Measurements from ENCODE around the gene KIF24.
"Not testable (repeated sequence)": the region's sequence is repeated elsewhere in the genome, so short reads cannot be mapped to it uniquely, and the experiment has no call there.

Gene KIF24

DNA sequence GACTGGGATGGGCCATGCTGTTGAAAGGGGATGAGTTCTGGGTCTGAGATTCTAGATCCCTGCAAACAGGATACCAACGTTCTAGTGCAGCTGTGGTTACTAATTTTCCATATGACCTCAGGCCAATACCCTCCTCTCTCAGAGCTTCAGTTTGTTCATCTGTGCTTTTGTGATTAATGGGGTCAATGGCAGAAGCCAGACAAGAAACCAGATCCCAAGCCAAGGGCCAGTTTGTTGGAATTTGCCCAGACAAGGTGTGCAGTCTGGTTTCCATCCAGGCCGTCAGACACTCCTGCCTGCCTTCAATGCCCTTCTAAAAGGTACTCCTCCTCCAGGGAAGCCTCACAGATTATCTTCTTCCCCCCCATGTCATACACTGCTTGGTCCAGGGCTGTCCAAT, 36.2 kb upstream of the KIF24 start:
- DNase-seq: no peak

DNA sequence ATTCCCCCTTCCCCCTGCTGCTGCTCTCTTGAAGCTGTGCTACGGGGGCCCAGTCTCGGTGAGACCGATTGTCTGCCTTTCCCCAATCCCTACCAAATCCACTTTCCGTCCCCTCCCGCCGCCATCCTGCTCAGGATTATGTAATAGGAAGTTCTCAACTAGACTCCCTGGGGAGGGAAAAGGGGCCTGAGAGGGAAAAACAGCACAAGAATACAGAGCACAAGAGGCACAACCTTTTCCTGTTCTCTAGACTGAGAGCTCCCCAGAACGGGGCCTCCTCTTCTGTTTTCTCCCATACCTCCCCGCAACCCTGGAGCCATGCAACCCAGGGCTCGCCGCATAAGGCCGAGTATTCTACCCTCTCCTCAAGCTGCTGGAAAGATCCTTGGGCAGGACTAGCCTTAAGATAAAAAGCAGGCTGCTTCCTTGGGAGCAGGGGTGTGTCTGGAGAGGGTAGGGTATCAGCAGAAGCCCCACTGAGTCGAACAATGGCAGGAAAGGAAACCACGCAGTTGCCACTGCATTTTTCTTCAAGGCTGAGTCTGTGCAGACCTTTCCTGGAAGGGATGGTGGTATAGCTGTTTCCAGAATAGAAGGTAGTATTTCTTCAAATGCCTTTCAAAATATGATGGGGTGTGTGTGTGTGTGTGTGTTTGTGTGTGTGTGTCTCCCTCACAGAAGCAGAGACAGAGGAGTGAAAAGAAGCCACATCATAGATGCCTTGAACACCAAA, 34.7 kb upstream of the KIF24 start:
- DNase-seq: no peak

DNA sequence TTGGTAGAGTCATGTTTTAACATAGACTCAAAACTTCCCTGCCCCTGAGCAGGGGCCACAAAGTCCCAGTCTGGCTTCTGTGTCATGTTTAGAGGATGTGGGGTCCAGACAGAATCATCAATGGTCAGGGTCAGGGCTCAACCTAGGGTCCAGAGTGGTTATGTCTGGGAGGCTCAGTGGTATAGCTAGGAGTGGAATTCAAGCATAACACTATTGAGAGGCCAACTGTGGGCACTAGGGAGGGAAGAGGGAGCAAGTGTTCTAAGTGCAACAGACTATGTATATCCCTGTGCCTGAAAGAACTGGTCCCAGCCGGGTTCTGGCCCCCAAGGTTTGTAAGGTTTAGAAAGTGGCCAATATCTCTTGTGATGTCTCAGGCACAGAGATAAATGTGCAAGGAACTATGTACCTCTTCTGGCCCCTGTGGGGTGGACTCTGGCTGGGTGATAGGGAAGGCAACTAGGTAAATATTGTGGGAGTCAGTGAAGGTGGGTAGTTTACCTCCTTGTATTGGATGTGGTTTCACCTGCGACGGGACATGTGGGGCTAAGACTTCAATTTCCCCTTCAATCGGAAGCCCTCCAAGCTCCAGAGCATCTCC, 33.6 kb upstream of the KIF24 start:
- no peak for DNase-seq

DNA sequence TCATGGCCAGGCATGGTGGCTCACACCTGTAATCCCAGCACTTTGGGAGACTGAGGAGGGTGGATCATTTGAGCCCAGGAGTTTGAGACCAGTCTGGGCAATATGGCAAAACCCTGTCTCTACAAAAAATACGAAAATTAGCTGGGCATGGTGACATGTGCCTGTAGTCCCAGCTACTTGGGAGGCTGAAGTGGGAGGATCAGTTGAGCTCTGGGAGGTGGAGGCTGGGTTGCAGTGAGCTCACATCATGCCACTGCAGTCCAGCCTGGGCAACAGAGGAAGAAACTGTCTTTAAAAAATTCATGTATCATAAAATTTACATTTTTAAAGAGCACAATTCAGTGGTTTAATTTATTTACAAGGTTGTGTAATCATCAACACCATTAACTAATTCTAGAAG, 23.9 kb upstream of the KIF24 start:
- DNase-seq: not testable (repeated sequence)

DNA sequence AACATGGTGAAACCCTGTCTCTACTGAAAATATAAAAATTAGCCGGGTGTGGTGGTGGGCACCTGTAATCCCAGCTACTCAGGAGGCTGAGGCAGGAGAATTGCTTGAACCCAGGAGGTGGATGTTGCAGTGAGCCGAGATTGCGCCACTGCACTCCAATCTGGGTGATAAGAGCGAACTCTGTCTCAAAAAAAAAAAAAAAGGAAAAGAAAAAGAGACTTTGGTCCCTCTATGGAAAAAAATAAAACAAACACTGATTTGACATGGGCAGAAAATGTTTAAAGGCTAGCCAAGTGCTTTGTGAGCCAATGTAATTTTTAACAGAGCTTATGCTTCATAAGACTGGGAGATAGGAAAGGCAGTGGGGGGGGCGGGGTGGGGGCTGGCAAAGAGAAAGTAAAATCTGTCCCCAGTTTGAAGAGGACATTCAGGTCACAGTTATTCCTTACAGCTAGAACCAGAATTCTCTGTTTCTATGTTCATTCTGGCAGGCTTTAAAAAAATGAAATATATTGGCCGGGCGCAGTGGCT, 23.1 kb upstream of the KIF24 start:
- DNase-seq: not testable (repeated sequence)

DNA sequence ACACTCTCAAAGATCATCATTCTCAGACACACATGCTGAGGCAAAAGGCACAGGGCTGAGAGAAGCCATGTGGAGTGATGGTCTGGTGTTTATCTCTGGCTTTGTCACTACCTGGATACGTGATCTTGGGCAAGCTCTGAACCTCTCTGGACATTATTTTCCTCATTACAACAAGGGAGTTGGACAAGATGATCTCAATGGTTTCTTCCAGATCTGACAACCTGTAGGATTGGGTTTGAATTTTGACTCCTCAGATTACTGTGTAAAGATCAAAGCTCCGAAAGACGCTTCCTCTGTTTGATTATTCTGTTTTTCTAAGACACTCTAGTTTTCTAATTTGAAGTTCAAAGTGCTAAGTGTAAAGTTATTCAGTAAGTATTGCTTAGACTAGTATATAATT, 20.3 kb upstream of the KIF24 start:
- DNase-seq: no peak

DNA sequence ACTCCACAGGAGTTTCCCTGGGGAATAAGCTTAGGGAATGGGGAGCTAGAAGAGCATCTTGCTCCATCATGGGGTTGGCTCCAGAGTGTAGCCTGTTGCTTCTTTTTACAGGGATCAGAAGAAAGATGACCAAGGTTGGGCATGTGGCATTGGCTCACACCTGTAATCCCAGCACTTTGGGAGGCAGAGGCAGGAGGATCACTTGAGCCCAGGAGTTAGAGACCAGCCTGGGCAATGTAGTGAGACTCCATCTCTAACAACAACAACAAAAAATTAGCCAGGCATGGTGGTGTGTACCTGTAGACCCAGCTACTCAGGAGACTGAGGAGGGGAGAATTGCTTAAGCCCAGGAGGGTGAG, 18.7 kb upstream of the KIF24 start:
- no peak for DNase-seq

DNA sequence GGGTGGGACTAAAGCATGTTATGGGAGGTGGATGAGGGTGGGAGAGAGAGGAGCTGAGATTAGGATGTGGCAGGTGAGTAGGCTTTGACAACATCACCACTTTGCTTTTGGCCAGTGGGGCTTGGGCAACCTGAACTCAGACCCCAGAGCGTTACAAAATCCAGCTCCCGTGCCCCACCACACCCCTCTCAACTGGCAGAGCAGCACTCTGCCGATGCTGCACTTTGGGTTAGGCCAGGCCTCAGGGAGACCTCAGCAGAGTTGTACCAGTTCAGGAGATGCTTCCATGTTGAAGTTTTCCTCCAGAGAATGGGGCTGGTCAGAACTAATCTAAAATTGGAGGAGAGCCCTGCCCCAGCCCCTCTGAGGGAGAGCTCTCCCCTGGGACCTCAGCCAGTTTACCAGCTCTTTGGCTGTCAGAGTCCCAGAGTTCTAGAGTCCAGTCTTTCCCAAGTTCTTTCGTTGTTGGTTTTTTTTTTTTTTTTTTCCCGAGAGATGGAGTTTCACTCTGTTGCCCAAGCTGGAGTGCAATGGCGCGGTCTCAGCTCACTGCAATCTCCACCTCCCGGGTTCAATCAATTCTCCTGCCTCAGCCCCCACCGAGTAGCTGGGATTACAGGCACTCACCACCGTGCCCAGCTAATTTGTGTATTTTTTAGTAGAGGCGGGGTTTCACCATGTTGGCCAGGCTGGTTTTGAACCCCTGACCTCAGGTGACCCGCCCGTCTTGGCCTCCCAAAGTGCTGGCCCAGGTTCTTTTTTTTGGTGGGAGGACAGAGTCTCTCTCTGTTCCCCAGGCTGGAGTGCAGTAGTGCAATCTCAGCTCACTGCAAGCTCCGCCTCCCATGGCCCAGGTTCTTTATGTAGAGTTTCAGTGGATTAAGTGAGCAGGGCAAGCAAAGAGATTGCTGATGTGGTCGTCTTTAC, 18.1 kb upstream of the KIF24 start:
- DNase-seq: no peak

DNA sequence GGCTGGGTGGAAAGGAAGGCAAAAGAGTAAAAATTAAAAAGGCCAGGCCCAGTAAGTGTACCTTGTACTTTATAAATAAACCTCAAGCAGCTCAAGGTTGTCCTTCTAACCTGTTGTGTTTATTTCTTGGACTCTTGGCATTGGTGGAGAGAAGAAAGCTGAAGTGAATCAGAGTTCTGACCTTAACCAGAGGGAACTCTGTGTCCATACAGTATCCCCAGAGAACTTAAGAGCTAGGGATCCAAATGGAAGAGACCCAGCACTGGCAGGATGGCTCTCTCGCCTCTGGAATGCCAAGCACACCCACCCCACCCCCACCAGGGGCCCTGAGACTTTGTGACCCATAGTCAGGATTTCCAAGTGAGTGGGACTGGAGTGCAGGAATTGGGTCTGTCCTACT, 14.5 kb upstream of the KIF24 start:
- no peak for DNase-seq

DNA sequence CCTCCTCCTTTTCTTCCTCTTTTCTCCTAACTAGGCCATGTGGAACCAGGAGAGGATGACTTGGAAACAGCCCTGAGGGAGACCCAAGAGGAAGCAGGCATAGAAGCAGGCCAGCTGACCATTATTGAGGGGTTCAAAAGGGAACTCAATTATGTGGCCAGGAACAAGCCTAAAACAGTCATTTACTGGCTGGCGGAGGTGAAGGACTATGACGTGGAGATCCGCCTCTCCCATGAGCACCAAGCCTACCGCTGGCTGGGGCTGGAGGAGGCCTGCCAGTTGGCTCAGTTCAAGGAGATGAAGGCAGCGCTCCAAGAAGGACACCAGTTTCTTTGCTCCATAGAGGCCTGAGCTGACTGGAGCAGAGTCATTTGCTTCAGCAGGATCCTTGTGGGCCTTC, 14.0 kb upstream of the KIF24 start:
- DNase-seq: no peak

DNA sequence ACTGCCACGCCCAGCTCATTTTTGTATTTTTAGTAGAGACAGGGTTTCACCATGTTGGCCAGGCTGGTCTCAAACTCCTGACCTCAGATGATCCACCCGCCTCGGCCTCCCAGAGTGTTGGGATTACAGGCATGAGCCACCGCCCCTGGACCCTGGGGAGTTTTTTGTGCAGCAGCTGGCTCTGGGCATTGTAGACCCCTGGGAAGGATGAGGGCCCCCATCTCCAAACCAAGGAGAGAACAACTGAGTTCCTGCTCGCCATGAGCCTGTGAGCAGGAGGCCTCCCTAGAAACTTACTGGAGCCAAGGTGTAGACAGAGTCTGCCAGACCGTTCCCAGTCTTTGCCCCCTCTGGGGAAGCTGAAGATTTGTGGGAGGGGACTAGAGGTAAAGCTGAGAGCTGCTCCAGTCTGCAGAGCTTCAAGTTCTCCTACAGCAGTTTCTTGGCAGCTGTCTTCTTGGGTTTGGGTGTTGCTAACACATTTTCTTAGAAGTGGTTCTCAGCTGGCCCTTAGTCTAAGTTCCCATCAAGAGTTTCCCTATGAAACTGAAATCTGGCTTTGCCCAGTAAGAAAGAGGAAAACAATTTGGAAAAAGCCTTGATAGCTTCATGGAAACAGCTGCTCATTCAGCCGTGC, 12.7 kb upstream of the KIF24 start:
- DNase-seq: no peak

DNA sequence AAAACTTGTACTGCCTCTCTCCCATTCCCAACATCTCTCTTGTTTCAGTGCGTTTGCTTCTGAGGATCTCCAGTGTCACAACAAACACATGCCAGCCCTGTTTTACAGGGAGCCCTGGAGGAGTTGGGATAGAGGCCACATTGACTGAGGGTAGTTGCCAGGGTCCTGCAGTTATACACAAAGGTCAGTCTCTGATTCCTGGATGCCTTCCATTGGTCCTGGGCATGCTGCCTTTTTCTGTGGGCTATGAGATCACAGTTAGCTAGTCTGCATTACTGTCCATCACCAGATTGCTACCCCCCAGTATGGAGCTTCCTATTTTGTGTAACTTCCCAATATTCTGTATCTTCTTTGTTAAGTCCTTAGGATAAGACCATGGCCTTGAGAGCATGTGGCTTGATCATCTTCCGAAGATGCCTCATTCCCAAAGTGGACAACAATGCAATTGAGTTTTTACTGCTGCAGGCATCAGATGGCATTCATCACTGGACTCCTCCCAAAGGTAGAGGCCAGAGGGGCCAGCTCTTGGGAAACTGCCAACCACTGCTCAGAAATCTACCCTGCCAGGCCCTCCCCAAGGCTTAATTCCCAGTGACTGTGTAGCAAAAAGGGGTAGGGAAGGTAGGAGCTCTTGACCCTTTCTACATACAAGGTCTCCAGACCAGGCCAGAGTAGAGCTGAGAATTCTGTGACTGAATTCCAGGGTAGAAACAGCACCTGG, 9.8 kb upstream of the KIF24 start:
- no peak for DNase-seq

DNA sequence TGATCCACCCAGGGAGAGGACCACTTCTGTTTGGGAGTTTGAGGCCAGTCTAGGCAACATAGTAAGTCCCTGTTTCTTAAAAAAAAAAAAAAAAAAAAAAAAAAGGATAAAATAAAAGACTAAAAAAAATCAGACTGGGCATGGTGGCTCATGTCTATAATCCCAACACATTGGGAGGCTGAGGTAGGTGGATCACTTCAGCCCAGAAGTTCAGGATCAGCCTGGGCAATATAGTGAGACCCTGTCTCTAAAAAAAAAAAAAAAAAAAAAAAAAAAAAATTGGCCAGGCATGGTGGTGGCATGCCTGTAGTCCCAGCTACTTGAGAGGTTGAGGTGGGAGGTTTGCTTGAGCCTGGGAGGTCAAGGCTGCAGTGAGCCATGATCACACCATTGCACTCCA, 9.0 kb upstream of the KIF24 start:
- DNase-seq: not testable (repeated sequence)

DNA sequence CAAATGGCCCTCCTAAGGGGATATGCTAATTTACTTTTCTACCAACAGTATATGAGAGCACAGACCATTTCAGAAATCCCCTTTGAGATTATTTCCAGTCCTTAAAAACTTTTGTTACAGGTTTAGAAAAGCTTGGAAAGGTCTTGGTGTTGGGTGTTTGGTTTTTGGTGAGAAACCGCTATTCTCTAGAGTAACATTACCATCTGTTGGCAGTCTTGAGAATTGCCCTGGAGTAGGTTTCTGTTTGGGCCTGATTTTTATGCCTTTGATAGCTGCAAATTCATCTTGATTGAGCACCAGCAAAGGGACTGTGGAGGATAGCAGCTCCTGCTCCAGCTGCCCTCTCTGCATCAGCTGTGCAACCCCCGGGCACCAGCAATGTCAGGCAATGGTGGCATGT, 8.3 kb upstream of the KIF24 start:
- DNase-seq: no peak

DNA sequence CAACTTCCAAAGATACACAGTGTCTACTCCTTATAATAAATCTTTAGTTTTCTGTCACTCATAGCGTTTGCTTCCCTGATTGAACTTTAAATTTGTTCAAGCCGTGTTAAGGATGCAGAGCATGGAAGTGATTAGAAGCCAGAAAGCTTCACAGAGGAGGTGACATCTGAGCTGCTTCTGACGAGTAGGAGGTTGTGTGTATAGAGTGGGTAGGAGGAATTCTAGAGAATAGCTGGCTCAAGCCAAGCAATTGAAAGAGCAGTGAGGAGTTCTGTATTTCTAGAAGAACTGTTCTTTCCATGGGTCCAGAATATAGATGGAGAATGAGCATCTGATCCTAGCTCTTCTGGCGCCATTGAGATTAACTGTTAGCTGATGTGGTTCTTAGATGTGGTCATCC, 6.3 kb upstream of the KIF24 start:
- DNase-seq: no peak

DNA sequence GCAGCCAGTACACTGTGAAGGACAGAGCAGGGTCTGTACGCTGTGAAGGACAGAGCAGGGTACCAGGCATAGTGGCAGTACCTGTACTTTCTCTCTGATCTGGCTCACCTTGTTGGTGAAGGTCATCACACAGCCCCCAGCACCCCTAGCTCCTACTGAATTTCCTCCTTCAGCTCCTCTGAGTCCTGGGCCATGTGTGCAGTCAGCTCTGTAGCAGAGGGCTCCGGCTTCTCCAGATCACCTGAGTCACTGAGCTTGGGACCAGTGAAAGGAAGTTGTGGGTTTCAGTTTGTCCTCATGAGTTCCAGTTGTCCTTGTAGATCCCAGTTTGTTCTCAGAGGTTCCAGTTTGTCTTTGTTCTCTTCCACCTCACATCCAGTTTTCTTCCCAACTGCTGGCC, 5.8 kb upstream of the KIF24 start:
- no peak for DNase-seq

DNA sequence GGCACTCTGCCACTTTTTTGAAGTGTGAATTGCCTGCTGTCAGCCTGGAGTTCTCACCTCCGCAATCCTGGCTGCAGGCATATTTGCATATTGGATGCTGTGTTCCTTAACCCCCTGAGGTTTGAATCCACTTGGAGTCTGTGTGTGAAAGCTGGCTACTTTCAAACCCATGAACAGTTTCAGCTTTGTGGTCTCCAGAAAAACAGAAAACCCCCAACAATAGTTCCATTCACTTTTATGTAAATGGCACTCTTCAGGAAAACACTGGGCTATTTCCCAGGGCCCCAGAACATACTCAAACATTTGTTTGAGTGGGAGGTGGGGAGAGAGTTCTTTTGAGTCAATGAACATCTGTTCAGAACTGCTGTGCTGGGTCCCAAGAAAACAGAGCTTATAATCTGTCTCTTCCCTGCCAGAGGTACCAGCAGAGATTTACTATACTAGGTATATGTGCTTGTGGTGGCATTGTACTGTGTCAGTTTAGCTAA, 5.3 kb upstream of the KIF24 start:
- DNase-seq: no peak

DNA sequence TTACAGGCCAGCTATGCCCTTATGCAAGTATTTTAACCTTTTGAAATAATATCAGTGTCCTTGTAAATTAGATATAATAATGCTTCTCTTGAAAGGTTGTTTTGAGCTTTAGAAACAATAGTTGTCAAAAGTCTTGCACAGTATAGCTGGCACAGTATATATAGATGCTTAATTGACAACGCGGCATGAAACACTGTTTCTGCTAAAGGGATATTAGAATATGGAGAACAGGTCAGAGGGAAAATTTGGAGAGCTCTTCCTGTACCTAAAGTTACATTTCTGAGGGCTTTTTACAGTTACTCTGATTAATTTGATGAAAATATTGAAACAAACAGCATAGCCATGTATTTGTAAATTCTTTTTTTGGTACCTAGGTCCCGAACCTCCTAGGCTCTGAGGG, 4.8 kb upstream of the KIF24 start:
- no peak for DNase-seq

DNA sequence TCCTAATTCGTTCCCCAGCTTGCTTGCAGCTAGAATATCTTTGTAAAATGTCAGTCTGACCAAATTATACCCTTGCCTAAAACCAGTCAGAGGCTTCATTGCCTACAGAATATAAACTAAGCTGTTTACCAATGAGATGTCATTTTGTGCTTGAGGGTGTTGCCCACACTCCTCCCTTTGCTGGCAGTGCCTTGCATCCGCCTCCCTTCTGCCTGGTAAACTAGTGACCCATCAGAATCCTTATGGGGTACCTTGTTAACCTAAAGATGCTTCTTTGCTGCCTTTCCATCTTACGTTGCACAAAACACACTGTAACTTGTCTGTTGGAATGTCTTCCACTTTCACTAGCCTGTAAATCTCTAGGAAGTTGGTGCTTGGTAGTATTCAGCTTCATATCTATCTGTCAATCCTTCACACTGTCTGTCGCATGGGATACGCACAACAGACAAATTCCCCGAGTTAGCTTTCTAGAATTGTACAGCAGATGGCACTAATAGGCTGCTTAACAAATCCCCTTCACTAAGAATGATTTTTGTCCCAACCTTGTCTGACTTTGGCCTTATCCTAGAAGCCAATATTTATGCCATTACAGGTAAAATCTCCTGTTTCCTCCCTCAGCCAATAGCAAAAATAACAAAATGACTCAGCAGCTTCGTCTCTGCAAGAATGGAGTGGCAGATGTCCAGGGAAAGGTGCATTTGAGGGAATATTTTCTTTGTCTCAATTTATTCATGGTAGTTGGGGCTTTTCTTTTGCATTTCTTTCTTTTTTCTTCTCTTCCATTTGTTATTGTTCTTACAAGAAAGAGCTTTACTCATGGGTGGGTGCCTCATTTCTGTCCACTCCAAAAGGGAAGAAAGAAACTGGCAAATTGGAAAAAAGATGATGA, 3.3 kb upstream of the KIF24 start:
- peak; percentile 26 to 52 for DNase-seq

DNA sequence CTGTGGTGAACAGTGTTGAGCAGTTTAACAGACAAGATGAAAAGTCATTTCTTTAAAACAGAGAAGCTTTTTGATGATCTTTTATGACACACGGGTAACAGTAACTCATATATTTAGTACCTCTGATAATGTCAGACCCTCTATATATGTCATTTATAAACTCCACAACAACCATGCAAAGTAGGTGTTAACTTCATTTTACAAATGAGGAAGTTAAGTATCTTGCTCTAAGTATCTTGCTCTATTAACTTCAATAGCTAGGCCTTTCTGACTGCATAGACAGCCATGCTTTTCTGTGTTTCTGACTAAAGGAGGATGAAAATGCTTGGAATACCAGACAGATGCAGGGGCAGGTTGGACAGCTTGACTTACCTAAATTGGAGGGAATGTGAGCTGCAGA, 2.1 kb upstream of the KIF24 start:
- no peak for DNase-seq

DNA sequence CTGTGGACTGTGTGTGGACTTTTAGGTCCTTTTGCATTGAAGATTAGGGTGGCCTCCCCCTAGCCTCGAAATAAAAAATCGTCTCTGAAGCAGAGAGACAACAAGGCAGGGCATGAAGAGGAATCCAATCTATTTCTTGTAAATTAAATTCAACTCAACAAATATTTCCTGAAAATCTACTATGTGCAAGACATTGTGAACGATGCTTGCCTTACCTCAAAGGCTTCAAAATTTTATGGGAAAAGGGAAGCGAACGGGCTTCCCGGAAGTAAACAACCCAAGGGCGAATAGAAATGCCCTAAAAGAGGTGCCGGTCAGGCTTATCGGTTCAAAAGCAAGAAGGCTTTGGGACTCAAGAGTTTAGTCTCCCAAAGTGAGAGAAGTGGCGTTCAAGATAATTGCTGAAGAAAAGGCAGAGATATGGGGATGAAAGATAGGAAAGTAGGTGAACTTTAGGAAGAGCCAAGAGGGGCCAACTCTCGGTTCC, 525 bp downstream of the KIF24 start:
- peak; percentile 45 to 67 for DNase-seq
